K562 (cell line): ENCODE results near the gene DLGAP1. TPM values are rescaled to one million over a fixed set of nuclear protein-coding genes. Genes with fewer than 3 reads are reported as not detected.

Source experiments
- FOXK2 ChIP-seq, 2 experiments: fragments of 450-650 bp; IDR thresholded peaks in 1 of 2; conservative IDR thresholded peaks in 1 of 2; 2 replicates each; pipeline ENCODE4 v1.6.1; 2016; ENCODE audit warnings: low read depth in 2 of 2, mild to moderate bottlenecking in 1 of 2
- HIVEP1 ChIP-seq: fragments of 250-450 bp; sonication (Bioruptor Pico); IDR thresholded peaks from 2 replicates; pipeline ENCODE4 v1.4.0; 2020; ENCODE audit warnings: mild to moderate bottlenecking
- KLF10 ChIP-seq: fragments of 250-450 bp; sonication (Bioruptor Pico); IDR thresholded peaks from 2 replicates; pipeline ENCODE4 v1.6.1; 2021; ENCODE audit warnings: matching md5 sums
- RFX7 ChIP-seq: fragments of 250-450 bp; sonication (Bioruptor Pico); IDR thresholded peaks from 2 replicates; pipeline ENCODE4 v1.5.1; 2021; ENCODE audit warnings: mild to moderate bottlenecking
- RNF2 ChIP-seq: sonication (generic); IDR thresholded peaks from 2 replicates; pipeline ENCODE4 v1.6.1; 2016
- TCF7L2 ChIP-seq: fragments of 150-350 bp; IDR thresholded peaks from 2 replicates; pipeline ENCODE4 v1.6.1; 2016; ENCODE audit warnings: low read depth, mild to moderate bottlenecking, low read length, moderate library complexity
- TFAM ChIP-seq: fragments of 250-450 bp; sonication (Bioruptor Pico); conservative IDR thresholded peaks from 2 replicates; pipeline ENCODE4 v1.5.0; 2021; ENCODE audit warnings: mild to moderate bottlenecking, moderate library complexity
- ZKSCAN1 ChIP-seq: fragments of 150-350 bp; IDR thresholded peaks from 2 replicates; pipeline ENCODE4 v1.6.1; 2016; ENCODE audit warnings: low read depth, low read length
- ZNF124 ChIP-seq: sonication (generic); formaldehyde crosslinking; IDR thresholded peaks from 2 replicates; pipeline ENCODE4 v1.8.1; 2022; ENCODE audit warnings: missing genetic modification reagents
- polyA plus RNA-seq, 8 experiments: library from polyadenylated mRNA; depleted of rRNA in 4 of 8; stranded (reverse) in 5 of 8; unstranded in 3 of 8; fragments of >200 nt; fragmentation: Nextera tagmentation in 2 of 8; fragmentation: Illumina TruSeq in 1 of 8; extraction: Ambion mirVana in 2 of 8; extraction: Trizol in 1 of 8; gene quantifications; 2 replicates each; pipeline versions ENCODE4 v1.2.1 to v1.2.3, GENCODE V29; 2011 to 2014; ENCODE audit warnings: inconsistent platforms in 1 of 8, missing spikeins in 1 of 8
- total RNA-seq, 7 experiments: library from RNA; depleted of rRNA in 6 of 7; stranded (reverse); fragments of >200 nt in 6 of 7; fragmentation: Illumina TruSeq in 2 of 7; extraction: Trizol in 2 of 7; gene quantifications; 2 replicates each; pipeline versions ENCODE4 v1.2.1 to v1.2.3, GENCODE V29; 2011 to 2021; ENCODE audit warnings: low replicate concordance in 1 of 7
- TF ChIP-seq, protein P1 (sequence below): IDR thresholded peaks from 3 replicates; pipeline ENCODE4 v1.6.1; 2011; ENCODE audit warnings: borderline replicate concordance, mild to moderate bottlenecking; ENCODE audit not compliant: insufficient read length, insufficient read depth
- TF ChIP-seq, protein P2 (sequence below): fragments of 250-450 bp; sonication (Bioruptor Pico); IDR thresholded peaks from 2 replicates; pipeline ENCODE4 v1.5.0; 2021; ENCODE audit warnings: mild to moderate bottlenecking, moderate library complexity
- TF ChIP-seq, protein P3 (sequence below): fragments of 250-450 bp; sonication (Bioruptor Pico); IDR thresholded peaks from 2 replicates; pipeline ENCODE4 v1.8.0; 2021; ENCODE audit warnings: mild to moderate bottlenecking, moderate library complexity
- TF ChIP-seq, protein P4 (sequence below): fragments of 250-450 bp; sonication (Bioruptor Pico); IDR thresholded peaks from 2 replicates; pipeline ENCODE4 v1.8.0; 2022; ENCODE audit warnings: inconsistent platforms
- TF ChIP-seq, protein P5 (sequence below): fragments of 200-800 bp; sonication (Bioruptor generic); IDR thresholded peaks from 2 replicates; pipeline ENCODE4 v1.6.1; 2016; ENCODE audit warnings: missing genetic modification characterization, missing compliant biosample characterization

Gene DLGAP1
- total and polyA plus RNA-seq, 9 of the 15 experiments (the other 6 are each of a cell fraction or from before 2014, with no cell fraction given), result 0.04 to 0.22 (median 0.08) TPM

DNA sequence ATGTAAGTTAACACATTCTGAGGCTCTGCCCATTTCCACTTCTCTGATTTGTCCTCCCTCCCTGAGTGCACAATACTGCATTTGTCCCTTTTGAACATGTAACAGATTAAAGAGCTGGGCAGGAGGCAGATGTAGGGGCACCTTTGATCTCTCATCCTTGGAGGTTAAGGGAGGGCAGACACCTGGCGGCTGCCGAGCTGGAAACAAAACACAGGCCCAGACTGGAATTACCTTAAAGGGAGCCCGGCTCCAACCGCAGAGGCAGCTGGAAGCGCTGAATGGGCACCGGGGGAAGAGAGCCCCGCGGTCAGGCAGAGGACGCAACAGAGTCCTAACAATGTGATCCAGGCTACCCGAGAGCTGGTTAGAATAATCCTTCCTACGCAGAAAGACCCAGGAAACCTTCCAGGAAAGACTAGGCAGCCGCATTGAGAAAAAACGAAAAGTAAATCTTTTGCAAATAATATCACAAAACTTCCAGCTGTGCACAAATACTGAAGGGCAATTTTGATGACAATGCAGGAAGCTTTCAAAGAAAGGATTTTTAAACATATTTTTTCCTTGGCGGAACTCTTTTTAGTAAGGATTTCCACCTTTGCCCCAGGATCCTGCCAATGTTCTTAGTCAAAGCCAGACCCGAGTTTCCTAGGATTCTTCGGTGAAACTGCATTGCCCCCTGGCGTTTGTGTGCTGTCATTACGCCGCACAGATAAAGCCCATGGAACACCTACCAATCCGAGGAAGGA lies 789.2 kb downstream of the DLGAP1 start (continued):
- TF ChIP-seq KLF10 (CRISPR knock-in tag) (no peak), FOXK2 (conservative IDR thresholded peaks at IDR 0.05 in 1 of 2, IDR thresholded peaks at IDR 0.05 in 1 of 2; ENCODE audit: low read depth in 2 of 2) (no peak), HIVEP1 (no peak), RFX7 (CRISPR knock-in tag) (no peak), TCF7L2 (no peak), ZKSCAN1 (peak; percentile 1; the same call in 1 of the 2 replicates), ZNF124 (CRISPR knock-in tag) (no peak), RNF2 (no peak; the same call in 1 of the 2 replicates), TFAM (CRISPR knock-in tag) (no peak)
- TF ChIP-seq, protein P1, sequence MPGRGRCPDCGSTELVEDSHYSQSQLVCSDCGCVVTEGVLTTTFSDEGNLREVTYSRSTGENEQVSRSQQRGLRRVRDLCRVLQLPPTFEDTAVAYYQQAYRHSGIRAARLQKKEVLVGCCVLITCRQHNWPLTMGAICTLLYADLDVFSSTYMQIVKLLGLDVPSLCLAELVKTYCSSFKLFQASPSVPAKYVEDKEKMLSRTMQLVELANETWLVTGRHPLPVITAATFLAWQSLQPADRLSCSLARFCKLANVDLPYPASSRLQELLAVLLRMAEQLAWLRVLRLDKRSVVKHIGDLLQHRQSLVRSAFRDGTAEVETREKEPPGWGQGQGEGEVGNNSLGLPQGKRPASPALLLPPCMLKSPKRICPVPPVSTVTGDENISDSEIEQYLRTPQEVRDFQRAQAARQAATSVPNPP, result no peak
- TF ChIP-seq, protein P2, sequence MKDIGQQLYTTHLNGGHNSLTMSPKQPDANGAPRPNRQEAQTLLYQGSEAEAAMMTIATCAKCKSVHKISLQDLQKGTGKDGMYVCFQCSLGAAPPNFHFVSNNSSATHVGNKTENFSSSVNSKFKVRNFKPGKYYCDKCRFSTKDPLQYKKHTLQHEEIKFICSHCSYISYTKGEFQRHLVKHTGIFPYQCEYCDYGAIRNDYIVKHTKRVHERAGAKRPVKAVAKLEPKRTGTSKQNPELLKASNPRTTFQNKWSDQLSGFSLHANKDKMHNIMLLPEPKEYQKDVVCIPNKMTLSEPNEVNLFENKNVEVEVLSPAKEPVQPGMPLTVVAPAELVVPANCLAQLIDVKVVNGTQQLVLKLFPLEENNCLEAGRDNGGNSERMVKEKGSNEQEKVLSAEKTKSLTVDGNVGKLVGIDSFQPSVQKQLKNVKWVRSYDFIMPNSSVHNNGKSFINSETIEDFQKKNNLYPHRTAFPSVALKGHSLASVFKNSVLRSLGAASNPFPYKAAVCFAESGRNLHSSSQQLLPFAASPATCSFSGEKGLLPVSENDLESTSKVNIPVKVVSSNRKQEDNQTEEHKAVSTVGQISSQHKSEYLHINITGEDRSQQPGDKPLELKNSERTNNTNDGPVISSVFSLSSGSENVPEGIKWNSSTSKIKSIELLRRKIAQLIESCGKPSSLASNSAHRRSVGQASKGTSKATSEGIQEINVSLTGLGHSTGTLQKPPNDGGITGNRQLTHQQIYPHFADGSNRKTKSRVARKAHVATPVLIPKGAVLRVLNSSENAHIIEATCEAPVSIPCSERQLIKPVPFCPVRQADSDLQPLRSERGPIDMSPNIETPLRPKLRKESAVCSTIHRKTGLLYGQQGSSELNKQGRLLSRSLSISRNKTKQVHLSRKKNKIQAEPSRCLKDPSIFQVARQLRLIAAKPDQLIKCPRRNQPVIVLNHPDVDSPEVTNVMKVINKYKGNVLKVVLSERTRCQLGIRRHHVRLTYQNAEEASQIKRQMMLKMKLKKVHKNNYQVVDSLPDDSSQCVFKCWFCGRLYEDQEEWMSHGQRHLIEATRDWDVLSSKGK, result no peak
- TF ChIP-seq, protein P3, sequence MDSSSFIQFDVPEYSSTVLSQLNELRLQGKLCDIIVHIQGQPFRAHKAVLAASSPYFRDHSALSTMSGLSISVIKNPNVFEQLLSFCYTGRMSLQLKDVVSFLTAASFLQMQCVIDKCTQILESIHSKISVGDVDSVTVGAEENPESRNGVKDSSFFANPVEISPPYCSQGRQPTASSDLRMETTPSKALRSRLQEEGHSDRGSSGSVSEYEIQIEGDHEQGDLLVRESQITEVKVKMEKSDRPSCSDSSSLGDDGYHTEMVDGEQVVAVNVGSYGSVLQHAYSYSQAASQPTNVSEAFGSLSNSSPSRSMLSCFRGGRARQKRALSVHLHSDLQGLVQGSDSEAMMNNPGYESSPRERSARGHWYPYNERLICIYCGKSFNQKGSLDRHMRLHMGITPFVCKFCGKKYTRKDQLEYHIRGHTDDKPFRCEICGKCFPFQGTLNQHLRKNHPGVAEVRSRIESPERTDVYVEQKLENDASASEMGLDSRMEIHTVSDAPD (CRISPR knock-in tag), result no peak
- TF ChIP-seq, protein P4, sequence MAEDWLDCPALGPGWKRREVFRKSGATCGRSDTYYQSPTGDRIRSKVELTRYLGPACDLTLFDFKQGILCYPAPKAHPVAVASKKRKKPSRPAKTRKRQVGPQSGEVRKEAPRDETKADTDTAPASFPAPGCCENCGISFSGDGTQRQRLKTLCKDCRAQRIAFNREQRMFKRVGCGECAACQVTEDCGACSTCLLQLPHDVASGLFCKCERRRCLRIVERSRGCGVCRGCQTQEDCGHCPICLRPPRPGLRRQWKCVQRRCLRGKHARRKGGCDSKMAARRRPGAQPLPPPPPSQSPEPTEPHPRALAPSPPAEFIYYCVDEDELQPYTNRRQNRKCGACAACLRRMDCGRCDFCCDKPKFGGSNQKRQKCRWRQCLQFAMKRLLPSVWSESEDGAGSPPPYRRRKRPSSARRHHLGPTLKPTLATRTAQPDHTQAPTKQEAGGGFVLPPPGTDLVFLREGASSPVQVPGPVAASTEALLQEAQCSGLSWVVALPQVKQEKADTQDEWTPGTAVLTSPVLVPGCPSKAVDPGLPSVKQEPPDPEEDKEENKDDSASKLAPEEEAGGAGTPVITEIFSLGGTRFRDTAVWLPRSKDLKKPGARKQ (CRISPR knock-in tag), result no peak
- TF ChIP-seq, protein P5, sequence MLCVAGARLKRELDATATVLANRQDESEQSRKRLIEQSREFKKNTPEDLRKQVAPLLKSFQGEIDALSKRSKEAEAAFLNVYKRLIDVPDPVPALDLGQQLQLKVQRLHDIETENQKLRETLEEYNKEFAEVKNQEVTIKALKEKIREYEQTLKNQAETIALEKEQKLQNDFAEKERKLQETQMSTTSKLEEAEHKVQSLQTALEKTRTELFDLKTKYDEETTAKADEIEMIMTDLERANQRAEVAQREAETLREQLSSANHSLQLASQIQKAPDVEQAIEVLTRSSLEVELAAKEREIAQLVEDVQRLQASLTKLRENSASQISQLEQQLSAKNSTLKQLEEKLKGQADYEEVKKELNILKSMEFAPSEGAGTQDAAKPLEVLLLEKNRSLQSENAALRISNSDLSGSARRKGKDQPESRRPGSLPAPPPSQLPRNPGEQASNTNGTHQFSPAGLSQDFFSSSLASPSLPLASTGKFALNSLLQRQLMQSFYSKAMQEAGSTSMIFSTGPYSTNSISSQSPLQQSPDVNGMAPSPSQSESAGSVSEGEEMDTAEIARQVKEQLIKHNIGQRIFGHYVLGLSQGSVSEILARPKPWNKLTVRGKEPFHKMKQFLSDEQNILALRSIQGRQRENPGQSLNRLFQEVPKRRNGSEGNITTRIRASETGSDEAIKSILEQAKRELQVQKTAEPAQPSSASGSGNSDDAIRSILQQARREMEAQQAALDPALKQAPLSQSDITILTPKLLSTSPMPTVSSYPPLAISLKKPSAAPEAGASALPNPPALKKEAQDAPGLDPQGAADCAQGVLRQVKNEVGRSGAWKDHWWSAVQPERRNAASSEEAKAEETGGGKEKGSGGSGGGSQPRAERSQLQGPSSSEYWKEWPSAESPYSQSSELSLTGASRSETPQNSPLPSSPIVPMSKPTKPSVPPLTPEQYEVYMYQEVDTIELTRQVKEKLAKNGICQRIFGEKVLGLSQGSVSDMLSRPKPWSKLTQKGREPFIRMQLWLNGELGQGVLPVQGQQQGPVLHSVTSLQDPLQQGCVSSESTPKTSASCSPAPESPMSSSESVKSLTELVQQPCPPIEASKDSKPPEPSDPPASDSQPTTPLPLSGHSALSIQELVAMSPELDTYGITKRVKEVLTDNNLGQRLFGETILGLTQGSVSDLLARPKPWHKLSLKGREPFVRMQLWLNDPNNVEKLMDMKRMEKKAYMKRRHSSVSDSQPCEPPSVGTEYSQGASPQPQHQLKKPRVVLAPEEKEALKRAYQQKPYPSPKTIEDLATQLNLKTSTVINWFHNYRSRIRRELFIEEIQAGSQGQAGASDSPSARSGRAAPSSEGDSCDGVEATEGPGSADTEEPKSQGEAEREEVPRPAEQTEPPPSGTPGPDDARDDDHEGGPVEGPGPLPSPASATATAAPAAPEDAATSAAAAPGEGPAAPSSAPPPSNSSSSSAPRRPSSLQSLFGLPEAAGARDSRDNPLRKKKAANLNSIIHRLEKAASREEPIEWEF (CRISPR knock-in tag), result no peak
